Measurements from ENCODE around the gene SLC9A5.

SLC9A5 gene

GRCh38 chr16:67202426-67202825, 46.4 kb upstream of the SLC9A5 start:
- Histone ChIP-seq H3K9me3 (ENCODE audit: insufficient read depth, low read length) (no peaks in the 10 kb centered on the region), H3K4me3 (ENCODE audit: insufficient read length, low read depth) (no peak overlapping the region), H3K27me3 (ENCODE audit: insufficient read depth, insufficient read length) (no peaks in the 10 kb centered on the region), H3K36me3 (ENCODE audit: insufficient read depth, insufficient read length, low read length) (peaks cover 73% of the 10 kb centered on the region), H3K4me1 (ENCODE audit: insufficient read depth, insufficient read length) (peaks cover 11% of the 10 kb centered on the region), H3K9ac (ENCODE audit: insufficient read length, low read depth) (no peak overlapping the region)
- no peak for DNase-seq (ENCODE audit: low read depth, low spot score)
- TF ChIP-seq ZNF274 (IDR thresholded peaks at IDR 0.05; ENCODE audit: low read depth, low read length) (no peak), SUZ12 (IDR thresholded peaks at IDR 0.05; ENCODE audit: extremely low read depth, insufficient read depth, insufficient read length) (no peak), YY1 (IDR thresholded peaks at IDR 0.05; ENCODE audit: insufficient read depth, insufficient read length) (no peak)

DNA sequence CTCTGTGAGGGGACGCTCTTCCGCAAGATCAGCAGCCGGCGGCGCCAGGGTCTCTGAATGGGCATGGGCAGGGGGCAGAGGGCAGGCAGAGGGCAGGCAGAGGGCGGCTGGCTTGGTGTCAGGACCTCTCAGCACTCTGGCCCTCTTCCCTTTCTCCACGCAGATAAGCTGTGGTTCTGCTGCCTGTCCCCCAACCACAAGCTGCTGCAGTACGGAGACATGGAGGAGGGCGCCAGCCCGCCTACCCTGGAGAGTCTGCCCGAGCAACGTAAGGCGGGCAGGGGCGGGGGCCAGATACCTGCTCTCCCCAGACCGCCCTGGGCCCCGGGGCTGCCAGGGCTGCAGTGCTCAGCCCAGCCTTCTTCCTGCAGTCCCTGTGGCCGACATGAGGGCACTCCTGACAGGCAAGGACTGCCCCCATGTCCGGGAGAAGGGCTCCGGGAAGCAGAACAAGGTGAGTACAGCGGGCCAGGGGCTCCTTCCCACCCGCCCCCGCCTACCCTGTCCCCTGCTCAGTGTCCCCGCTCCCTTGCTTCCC, 45.8 kb upstream of the SLC9A5 start:
- H3K27me3 ChIP-seq (ENCODE audit: insufficient read depth, insufficient read length) = no peaks in the 10 kb centered on the region
- no peaks in the 10 kb centered on the region for H3K9me3 ChIP-seq (ENCODE audit: insufficient read depth, low read length)
- H3K4me3 ChIP-seq (ENCODE audit: insufficient read length, low read depth) = no peak overlapping the region
- peaks cover 16% of the 10 kb centered on the region for H3K4me1 ChIP-seq (ENCODE audit: insufficient read depth, insufficient read length)
- no peak overlapping the region for H3K9ac ChIP-seq (ENCODE audit: insufficient read length, low read depth)
- DNase-seq (ENCODE audit: low read depth, low spot score) = no peak
- peaks cover 67% of the 10 kb centered on the region for H3K36me3 ChIP-seq (ENCODE audit: insufficient read depth, insufficient read length, low read length)
- TF ChIP-seq YY1 (IDR thresholded peaks at IDR 0.05; ENCODE audit: insufficient read depth, insufficient read length) (no peak), SUZ12 (IDR thresholded peaks at IDR 0.05; ENCODE audit: extremely low read depth, insufficient read depth, insufficient read length) (no peak), ZNF274 (IDR thresholded peaks at IDR 0.05; ENCODE audit: low read depth, low read length) (no peak)

DNA sequence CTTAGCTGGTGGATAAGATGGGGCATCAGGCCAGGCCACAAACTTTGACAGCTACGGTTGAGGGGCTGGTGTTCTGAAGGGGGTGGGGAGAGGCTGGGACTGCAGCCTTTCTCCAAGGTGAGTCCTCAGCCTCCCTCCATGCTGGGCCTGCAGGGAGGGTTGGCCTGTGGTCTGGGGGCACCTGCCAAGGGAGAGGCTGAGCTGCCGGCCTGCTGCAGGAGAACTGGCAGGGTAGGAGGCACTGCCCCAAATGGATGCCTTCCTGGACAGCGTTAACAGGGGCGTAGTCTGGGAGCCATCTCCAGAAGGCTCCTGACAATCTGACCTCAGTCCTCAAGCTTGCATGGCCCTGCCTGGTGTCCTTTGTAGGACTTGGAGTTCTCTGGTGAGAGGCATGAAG, 44.7 kb upstream of the SLC9A5 start:
- DNase-seq (ENCODE audit: low read depth, low spot score) = no peak
- H3K9me3 ChIP-seq (ENCODE audit: insufficient read depth, low read length) = no peaks in the 10 kb centered on the region
- peaks cover 20% of the 10 kb centered on the region for H3K4me1 ChIP-seq (ENCODE audit: insufficient read depth, insufficient read length)
- no peaks in the 10 kb centered on the region for H3K27me3 ChIP-seq (ENCODE audit: insufficient read depth, insufficient read length)
- H3K9ac ChIP-seq (ENCODE audit: insufficient read length, low read depth) = no peak overlapping the region
- TF ChIP-seq ZNF274 (IDR thresholded peaks at IDR 0.05; ENCODE audit: low read depth, low read length) (no peak), YY1 (IDR thresholded peaks at IDR 0.05; ENCODE audit: insufficient read depth, insufficient read length) (no peak), SUZ12 (IDR thresholded peaks at IDR 0.05; ENCODE audit: extremely low read depth, insufficient read depth, insufficient read length) (no peak)
- H3K36me3 ChIP-seq (ENCODE audit: insufficient read depth, insufficient read length, low read length) = peaks cover 58% of the 10 kb centered on the region
- H3K4me3 ChIP-seq (ENCODE audit: insufficient read length, low read depth) = no peak overlapping the region

DNA sequence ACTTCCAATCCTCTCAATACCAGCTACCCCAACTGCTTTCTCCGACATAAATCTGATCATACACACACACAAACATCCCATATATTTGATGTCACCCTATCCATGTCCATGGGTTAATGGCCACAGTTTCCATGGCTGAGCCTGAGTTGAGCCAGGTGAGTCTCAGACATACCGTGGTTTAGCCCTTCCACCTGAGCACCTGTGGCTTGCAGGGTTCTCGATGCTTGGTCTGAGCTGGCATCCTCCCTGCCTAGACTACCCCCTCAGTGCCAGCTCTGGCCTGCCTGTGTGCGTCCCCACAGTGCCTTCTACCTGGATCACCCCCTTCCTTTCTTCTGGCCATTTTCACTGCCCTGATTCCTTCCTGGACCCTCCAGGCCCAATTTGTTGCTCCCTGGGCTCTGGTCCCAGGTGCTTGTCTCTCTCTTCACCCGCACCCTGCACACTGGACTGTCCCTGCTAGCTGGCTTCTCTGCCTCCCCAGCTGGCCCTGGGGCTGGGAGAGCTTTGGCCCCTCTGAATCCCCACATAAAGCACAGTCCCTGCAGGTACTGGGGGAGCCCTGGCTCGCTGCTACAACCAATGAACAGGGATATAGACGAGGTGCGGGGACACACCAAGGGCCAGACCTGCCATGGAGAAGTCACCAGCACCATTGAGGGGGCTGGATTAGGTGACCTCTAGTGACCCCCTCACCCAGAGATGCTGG, 42.5 kb upstream of the SLC9A5 start:
- TF ChIP-seq SUZ12 (IDR thresholded peaks at IDR 0.05; ENCODE audit: extremely low read depth, insufficient read depth, insufficient read length) (no peak), YY1 (IDR thresholded peaks at IDR 0.05; ENCODE audit: insufficient read depth, insufficient read length) (no peak), ZNF274 (IDR thresholded peaks at IDR 0.05; ENCODE audit: low read depth, low read length) (no peak)
- H3K9ac ChIP-seq (ENCODE audit: insufficient read length, low read depth) = peak overlapping the region; percentile 21
- peaks cover 40% of the 10 kb centered on the region for H3K36me3 ChIP-seq (ENCODE audit: insufficient read depth, insufficient read length, low read length)
- peaks cover 25% of the 10 kb centered on the region for H3K4me1 ChIP-seq (ENCODE audit: insufficient read depth, insufficient read length)
- H3K9me3 ChIP-seq (ENCODE audit: insufficient read depth, low read length) = no peaks in the 10 kb centered on the region
- no peak overlapping the region for H3K4me3 ChIP-seq (ENCODE audit: insufficient read length, low read depth)
- no peaks in the 10 kb centered on the region for H3K27me3 ChIP-seq (ENCODE audit: insufficient read depth, insufficient read length)
- DNase-seq (ENCODE audit: low read depth, low spot score) = no peak

- TF ChIP-seq YY1 (IDR thresholded peaks at IDR 0.05; ENCODE audit: insufficient read depth, insufficient read length) (no peak), SUZ12 (IDR thresholded peaks at IDR 0.05; ENCODE audit: extremely low read depth, insufficient read depth, insufficient read length) (no peak), ZNF274 (IDR thresholded peaks at IDR 0.05; ENCODE audit: low read depth, low read length) (no peak)
- H3K4me1 ChIP-seq (ENCODE audit: insufficient read depth, insufficient read length) = peaks cover 25% of the 10 kb centered on the region
- no peaks in the 10 kb centered on the region for H3K27me3 ChIP-seq (ENCODE audit: insufficient read depth, insufficient read length)
- no peak overlapping the region for H3K4me3 ChIP-seq (ENCODE audit: insufficient read length, low read depth)
- H3K9ac ChIP-seq (ENCODE audit: insufficient read length, low read depth) = no peak overlapping the region
- H3K36me3 ChIP-seq (ENCODE audit: insufficient read depth, insufficient read length, low read length) = peaks cover 35% of the 10 kb centered on the region
- no peak for DNase-seq (ENCODE audit: low read depth, low spot score)
- no peaks in the 10 kb centered on the region for H3K9me3 ChIP-seq (ENCODE audit: insufficient read depth, low read length)
Observed at GRCh38 chr16:67206838-67207248, 41.9 kb upstream of the SLC9A5 start.

- Histone ChIP-seq H3K36me3 (ENCODE audit: insufficient read depth, insufficient read length, low read length) (peaks cover 28% of the 10 kb centered on the region), H3K27me3 (ENCODE audit: insufficient read depth, insufficient read length) (no peaks in the 10 kb centered on the region), H3K9me3 (ENCODE audit: insufficient read depth, low read length) (no peaks in the 10 kb centered on the region), H3K4me1 (ENCODE audit: insufficient read depth, insufficient read length) (peaks cover 25% of the 10 kb centered on the region), H3K9ac (ENCODE audit: insufficient read length, low read depth) (peak overlapping the region; percentile 44), H3K4me3 (ENCODE audit: insufficient read length, low read depth) (no peak overlapping the region)
- no peak for DNase-seq (ENCODE audit: low read depth, low spot score)
- TF ChIP-seq SUZ12 (IDR thresholded peaks at IDR 0.05; ENCODE audit: extremely low read depth, insufficient read depth, insufficient read length) = no peak
- TF ChIP-seq ZNF274 (IDR thresholded peaks at IDR 0.05; ENCODE audit: low read depth, low read length) = no peak
- no peak for TF ChIP-seq YY1 (IDR thresholded peaks at IDR 0.05; ENCODE audit: insufficient read depth, insufficient read length)
Observed at GRCh38 chr16:67207249-67208091, 41.3 kb upstream of the SLC9A5 start.
